ENCODE measurements around the gene FXR2. TPM values are rescaled to one million over a fixed set of nuclear protein-coding genes. Genes with fewer than 3 reads are reported as not detected.
A peak's percentile ranks its signal among the peaks of the same experiment; 100 is the strongest.

Gene FXR2
- total RNA-seq, 2 experiments from 2014 or later, result 32.1 to 32.4 TPM

DNA sequence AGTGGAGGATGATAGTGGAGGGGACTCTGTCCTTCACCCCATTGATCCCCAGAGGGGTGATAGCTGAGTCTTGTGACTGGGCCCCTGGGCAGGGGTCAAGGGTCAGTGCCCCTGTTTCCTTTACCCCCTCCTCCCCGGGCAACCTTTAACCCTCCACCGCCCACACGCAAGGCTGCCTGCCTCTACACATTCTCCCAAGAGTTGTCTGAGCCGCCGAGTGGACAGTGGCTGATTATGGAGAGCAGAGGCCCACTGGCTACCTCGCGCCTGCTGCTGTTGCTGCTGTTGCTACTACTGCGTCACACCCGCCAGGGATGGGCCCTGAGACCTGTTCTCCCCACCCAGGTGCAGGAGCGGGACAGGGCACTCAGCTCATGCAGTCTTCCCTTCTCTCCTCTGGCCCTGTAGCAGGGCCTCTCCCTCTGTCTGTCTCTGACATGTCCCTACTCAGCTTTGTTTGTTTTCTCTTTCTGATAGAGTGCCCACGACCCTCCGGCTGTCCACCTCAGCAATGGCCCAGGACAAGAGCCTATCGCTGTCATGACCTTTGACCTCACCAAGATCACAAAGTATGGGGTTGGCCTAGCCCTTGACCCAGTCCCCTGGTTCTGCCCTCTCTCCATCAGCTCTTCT, 15.4 kb upstream of the FXR2 start, which contains the start of gene SHBG:
SHBG (plus strand) TSS at position 197 of the 633 bp plus-strand sequence; CDS start at position 235, 38 bp downstream.
- no peak within 1 kb of the TSS for H3K4me2 ChIP-seq (ENCODE audit: low read length)
- H4K20me1 ChIP-seq (ENCODE audit: insufficient read depth, low read length), result no peaks in the 10 kb centered on the region
- H3K27ac ChIP-seq (ENCODE audit: low read depth, low read length, poor library complexity, severe bottlenecking), result no peak within 1 kb of the TSS
- BruUV-seq (replicated peaks), result no TSS peak
- POLR2A ChIA-PET, result no interaction called here
- peaks cover 4% of the 10 kb centered on the region for H3K4me1 ChIP-seq (ENCODE audit: insufficient read depth, low read length, poor library complexity, severe bottlenecking)
- no peak within 1 kb of the TSS for H2AFZ ChIP-seq (ENCODE audit: low read length)
- no peak within 1 kb of the TSS for H3K4me3 ChIP-seq (ENCODE audit: low read depth, low read length, poor library complexity, severe bottlenecking)
- H3K9me2 ChIP-seq (ENCODE audit: insufficient read depth, low read length), result no peaks in the 10 kb centered on the region
- TF ChIP-seq EZH2phosphoT487 (IDR thresholded peaks at IDR 0.05; ENCODE audit: borderline replicate concordance, low read depth, low read length), result no peak
- TF ChIP-seq, protein P1, sequence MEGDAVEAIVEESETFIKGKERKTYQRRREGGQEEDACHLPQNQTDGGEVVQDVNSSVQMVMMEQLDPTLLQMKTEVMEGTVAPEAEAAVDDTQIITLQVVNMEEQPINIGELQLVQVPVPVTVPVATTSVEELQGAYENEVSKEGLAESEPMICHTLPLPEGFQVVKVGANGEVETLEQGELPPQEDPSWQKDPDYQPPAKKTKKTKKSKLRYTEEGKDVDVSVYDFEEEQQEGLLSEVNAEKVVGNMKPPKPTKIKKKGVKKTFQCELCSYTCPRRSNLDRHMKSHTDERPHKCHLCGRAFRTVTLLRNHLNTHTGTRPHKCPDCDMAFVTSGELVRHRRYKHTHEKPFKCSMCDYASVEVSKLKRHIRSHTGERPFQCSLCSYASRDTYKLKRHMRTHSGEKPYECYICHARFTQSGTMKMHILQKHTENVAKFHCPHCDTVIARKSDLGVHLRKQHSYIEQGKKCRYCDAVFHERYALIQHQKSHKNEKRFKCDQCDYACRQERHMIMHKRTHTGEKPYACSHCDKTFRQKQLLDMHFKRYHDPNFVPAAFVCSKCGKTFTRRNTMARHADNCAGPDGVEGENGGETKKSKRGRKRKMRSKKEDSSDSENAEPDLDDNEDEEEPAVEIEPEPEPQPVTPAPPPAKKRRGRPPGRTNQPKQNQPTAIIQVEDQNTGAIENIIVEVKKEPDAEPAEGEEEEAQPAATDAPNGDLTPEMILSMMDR (conservative IDR thresholded peaks at IDR 0.05; ENCODE audit: low read length), result no peak
- intact Hi-C loops (cut with micrococcal nuclease; ENCODE audit: unreplicated experiment), result loop anchor here (10.0 kb wide), 1 partner anchor 155 kb away; no protein-coding TSS in a partner anchor
- H3K9me3 ChIP-seq (ENCODE audit: low read length), result no peaks in the 10 kb centered on the region
- H3K36me3 ChIP-seq (ENCODE audit: insufficient read depth, low read length), result no peaks in the 10 kb centered on the region
- DNase-seq (ENCODE audit: low spot score), result no peak
- CTCF ChIA-PET (ENCODE audit: unreplicated experiment), result no interaction called here
- no peaks in the 10 kb centered on the region for H3K79me2 ChIP-seq (ENCODE audit: insufficient read depth, low read depth, low read length)

DNA sequence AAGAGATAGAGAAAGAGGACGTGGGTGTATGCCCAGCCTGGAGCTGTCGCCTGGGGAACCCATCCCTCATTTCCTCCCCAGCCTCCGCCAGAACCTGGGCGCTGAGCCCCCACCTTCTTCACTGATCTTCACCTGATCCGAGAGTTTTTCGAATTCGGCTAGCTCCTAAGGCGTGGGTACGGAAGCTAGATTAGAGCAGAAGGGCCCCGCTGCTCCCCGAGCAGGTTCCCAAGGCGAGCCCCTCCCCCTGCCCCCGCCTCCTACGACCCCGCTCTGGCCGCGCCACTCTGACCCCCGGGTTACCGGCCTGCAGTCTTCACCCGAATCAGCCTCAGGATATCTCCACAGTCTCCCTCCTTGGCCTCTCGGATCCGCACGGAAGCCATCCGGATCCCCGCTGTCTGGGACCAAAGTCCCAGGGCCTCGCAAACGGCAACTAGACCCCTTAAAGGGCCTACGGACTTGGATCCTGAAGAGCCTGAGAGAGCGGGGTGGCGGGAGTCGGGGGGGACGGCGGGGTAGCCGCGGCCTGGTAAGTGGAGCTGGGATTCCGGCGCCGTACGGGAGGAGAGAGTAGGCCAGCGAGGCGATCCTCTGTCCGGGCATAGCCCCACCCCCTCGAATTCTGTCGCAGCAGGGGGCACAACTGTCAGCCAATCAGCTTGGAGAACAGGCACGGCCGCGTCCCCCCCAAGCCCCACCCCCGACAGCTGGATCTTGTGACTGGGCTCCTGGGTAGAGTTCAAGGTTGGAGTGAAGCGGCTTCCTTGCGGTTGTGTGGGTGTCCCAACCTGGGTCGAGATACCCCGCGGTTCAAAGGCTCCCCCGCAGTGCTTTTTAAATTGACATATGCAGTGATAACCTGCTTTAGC, 12.8 kb upstream of the FXR2 start, which contains the start of gene SAT2:
SAT2 (minus strand) TSS at position 572 of the 872 bp plus-strand sequence; CDS start at position 386, 186 bp downstream.
- H3K79me2 ChIP-seq (ENCODE audit: insufficient read depth, low read depth, low read length), result no peaks in the 10 kb centered on the region
- H3K4me3 ChIP-seq (ENCODE audit: low read depth, low read length, poor library complexity, severe bottlenecking), result peak within 1 kb of the TSS; percentile 75
- peak; percentile 82 for DNase-seq (ENCODE audit: low spot score)
- intact Hi-C loops (cut with micrococcal nuclease; ENCODE audit: unreplicated experiment), result loop anchor here (2.0 kb wide), 1 partner anchor 59 kb away; the partner anchor contains the start of gene TP53
- no peaks in the 10 kb centered on the region for H3K36me3 ChIP-seq (ENCODE audit: insufficient read depth, low read length)
- ChIA-PET POLR2A (interaction anchor here (0.5 to 1.7 kb wide), 6 partner anchors 13 to 252 kb away, joined by 3 to 6 read pairs (median 4); partner anchors contain the start of genes FXR2 and TP53), CTCF (ENCODE audit: unreplicated experiment) (no interaction called here)
- H3K4me1 ChIP-seq (ENCODE audit: insufficient read depth, low read length, poor library complexity, severe bottlenecking), result peaks cover 4% of the 10 kb centered on the region
- no peaks in the 10 kb centered on the region for H3K9me3 ChIP-seq (ENCODE audit: low read length)
- no TSS peak for BruUV-seq (replicated peaks)
- peak within 1 kb of the TSS; percentile 74 for H3K4me2 ChIP-seq (ENCODE audit: low read length)
- H4K20me1 ChIP-seq (ENCODE audit: insufficient read depth, low read length), result no peaks in the 10 kb centered on the region
- peak within 1 kb of the TSS; percentile 73 for H2AFZ ChIP-seq (ENCODE audit: low read length)
- H3K27ac ChIP-seq (ENCODE audit: low read depth, low read length, poor library complexity, severe bottlenecking), result no peak within 1 kb of the TSS
- no peak for TF ChIP-seq EZH2phosphoT487 (IDR thresholded peaks at IDR 0.05; ENCODE audit: borderline replicate concordance, low read depth, low read length)
- TF ChIP-seq, protein P1 (conservative IDR thresholded peaks at IDR 0.05; ENCODE audit: low read length), result no peak
- H3K9me2 ChIP-seq (ENCODE audit: insufficient read depth, low read length), result no peaks in the 10 kb centered on the region
